Adrenal gland (tissue), 5 donors: ENCODE results near the gene GATAD2A.

ENCODE experiments used
- CTCF ChIP-seq, 6 experiments: fragments of 450-650 bp in 4 of 6; fragments of 200-600 bp in 2 of 6; sonication (generic) in 1 of 6; IDR thresholded peaks; 1 replicate in 5 of 6; 2 replicates in 1 of 6; pipeline versions ENCODE4 v1.5.1 to v1.8.0; 2016 to 2021; ENCODE audit warnings: antibody characterized with exemption in 6 of 6, mild to moderate bottlenecking in 2 of 6, moderate library complexity in 1 of 6
- POLR2A ChIP-seq, 2 donors: fragments of 450-650 bp; IDR thresholded peaks; one replicate each; pipeline ENCODE4 v1.6.1; 2017; ENCODE audit warnings: antibody characterized with exemption in 2 of 2, mild to moderate bottlenecking in 2 of 2, moderate library complexity in 1 of 2
- donor health status: DM: no; HTN: no; CAD: no.

GRCh38 chr19:19528721-19529490, 123.4 kb downstream of the GATAD2A start, which contains the start of gene YJEFN3:
- TF ChIP-seq CTCF (IDR thresholded peaks at IDR 0.05) (no peak), POLR2A (IDR thresholded peaks at IDR 0.05) (no peak)
